Osteocyte (in vitro differentiated cells): ENCODE data around the gene ANKRD34A. TPM values are rescaled to one million over a fixed set of nuclear protein-coding genes. Genes with fewer than 3 reads are reported as not detected.

Experiments used
- DNase-seq: peaks from one replicate; pipeline ENCODE4 v3.0.0; 2021; ENCODE audit warnings: mixed read lengths; ENCODE audit not compliant: unreplicated experiment; ENCODE audit errors: extremely low spot score
- H3K27ac Mint-ChIP-seq: one replicate; pipeline ENCODE4 v1.8.0; 2021; ENCODE audit warnings: mild to moderate bottlenecking, mixed read lengths; ENCODE audit not compliant: unreplicated experiment
- H3K27me3 Mint-ChIP-seq: one replicate; pipeline ENCODE4 v1.8.0; 2021; ENCODE audit warnings: mixed read lengths; ENCODE audit not compliant: unreplicated experiment
- H3K36me3 Mint-ChIP-seq: one replicate; pipeline ENCODE4 v1.8.0; 2021; ENCODE audit warnings: mixed read lengths; ENCODE audit not compliant: unreplicated experiment
- H3K4me1 Mint-ChIP-seq: one replicate; pipeline ENCODE4 v1.8.0; 2021; ENCODE audit warnings: mixed read lengths; ENCODE audit not compliant: unreplicated experiment
- H3K4me3 Mint-ChIP-seq: one replicate; pipeline ENCODE4 v1.8.0; 2021; ENCODE audit warnings: mild to moderate bottlenecking, moderate library complexity, mixed read lengths; ENCODE audit not compliant: unreplicated experiment
- H3K9me3 Mint-ChIP-seq: one replicate; pipeline ENCODE4 v1.8.0; 2021; ENCODE audit warnings: mixed read lengths; ENCODE audit not compliant: unreplicated experiment
- CTCF ChIP-seq: fragments of 200-600 bp; sonication (generic); IDR thresholded peaks from 2 replicates; pipeline ENCODE4 v1.5.0; 2021; ENCODE audit warnings: antibody characterized with exemption, mild to moderate bottlenecking, moderate library complexity
- total RNA-seq: library from RNA; stranded (reverse); gene quantifications from 2 replicates; pipeline ENCODE4 v1.2.1, GENCODE V29; 2021

The ANKRD34A gene
- total RNA-seq, 1 donor from 2014 or later: 1.1 TPM

- no peaks in the 10 kb centered on the region for H3K27me3 Mint-ChIP-seq
- no peak for DNase-seq
- no peak for TF ChIP-seq CTCF
- H3K36me3 Mint-ChIP-seq: peaks cover 5% of the 10 kb centered on the region
- peak overlapping the region; percentile 89 for H3K4me3 Mint-ChIP-seq
- peaks cover 43% of the 10 kb centered on the region for H3K4me1 Mint-ChIP-seq
- peak overlapping the region; percentile 98 for H3K27ac Mint-ChIP-seq
- H3K9me3 Mint-ChIP-seq: peaks cover 4% of the 10 kb centered on the region
These were observed 857 bp upstream of the ANKRD34A start for GRCh38 chr1:145965119-145965744.

- Mint-ChIP-seq H3K4me3 (peak overlapping the region; percentile 89), H3K36me3 (peaks cover 5% of the 10 kb centered on the region), H3K4me1 (peaks cover 49% of the 10 kb centered on the region), H3K27me3 (no peaks in the 10 kb centered on the region), H3K27ac (peak overlapping the region; percentile 98), H3K9me3 (peaks cover 4% of the 10 kb centered on the region)
- DNase-seq: no peak
- no peak for TF ChIP-seq CTCF
These were observed 933 bp downstream of the ANKRD34A start for GRCh38 chr1:145963265-145964019.

DNA sequence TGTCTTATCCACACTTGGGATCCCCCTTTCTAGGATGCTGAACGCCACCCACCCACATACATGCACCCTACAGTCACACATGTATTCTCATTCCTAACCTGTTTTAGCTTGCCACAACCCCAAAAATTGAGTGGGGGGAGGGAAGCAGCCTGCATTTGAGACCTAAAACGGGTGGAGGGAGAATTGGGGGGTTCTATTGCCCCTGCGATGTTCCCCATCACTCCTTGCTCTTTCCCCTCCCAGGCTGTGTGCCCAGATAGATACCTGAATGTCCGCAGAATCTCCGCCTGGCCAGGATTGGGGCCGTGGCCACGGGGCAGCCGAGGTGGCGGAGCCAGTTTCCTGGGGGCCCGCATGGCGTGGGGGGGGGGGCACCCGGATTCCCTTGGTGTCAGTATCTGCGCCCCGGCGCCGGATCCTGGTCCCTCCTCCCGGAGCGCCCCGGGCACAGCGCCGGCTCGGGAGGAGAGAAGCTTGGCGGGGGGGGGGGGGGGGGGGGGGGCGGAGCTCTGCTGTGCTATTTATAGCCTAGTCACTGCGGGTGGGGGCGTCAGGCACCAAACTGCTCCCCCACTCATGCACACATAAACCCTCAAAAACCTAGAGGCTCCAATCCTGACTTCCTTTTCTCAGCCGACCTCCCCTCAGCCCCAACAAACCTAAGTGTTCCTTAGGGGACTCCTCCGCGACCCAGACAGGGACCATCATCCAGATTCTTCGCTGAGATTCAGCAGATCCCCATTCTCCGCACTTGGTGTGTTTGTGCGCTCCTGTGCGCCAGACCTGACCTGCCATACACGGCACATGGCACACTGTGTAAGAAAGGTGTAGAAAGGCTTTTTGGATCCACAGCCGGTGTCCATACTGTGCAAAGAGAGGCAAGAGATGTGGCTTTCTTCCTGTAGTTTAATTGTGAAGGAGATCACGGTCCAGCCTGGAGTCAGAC lies 1.9 kb downstream of the ANKRD34A start:
- Mint-ChIP-seq H3K9me3 (peaks cover 1% of the 10 kb centered on the region), H3K27ac (peak overlapping the region; percentile 98), H3K27me3 (no peaks in the 10 kb centered on the region), H3K4me1 (peaks cover 54% of the 10 kb centered on the region), H3K36me3 (no peaks in the 10 kb centered on the region), H3K4me3 (peak overlapping the region; percentile 85)
- no peak for DNase-seq
- no peak for TF ChIP-seq CTCF

DNA sequence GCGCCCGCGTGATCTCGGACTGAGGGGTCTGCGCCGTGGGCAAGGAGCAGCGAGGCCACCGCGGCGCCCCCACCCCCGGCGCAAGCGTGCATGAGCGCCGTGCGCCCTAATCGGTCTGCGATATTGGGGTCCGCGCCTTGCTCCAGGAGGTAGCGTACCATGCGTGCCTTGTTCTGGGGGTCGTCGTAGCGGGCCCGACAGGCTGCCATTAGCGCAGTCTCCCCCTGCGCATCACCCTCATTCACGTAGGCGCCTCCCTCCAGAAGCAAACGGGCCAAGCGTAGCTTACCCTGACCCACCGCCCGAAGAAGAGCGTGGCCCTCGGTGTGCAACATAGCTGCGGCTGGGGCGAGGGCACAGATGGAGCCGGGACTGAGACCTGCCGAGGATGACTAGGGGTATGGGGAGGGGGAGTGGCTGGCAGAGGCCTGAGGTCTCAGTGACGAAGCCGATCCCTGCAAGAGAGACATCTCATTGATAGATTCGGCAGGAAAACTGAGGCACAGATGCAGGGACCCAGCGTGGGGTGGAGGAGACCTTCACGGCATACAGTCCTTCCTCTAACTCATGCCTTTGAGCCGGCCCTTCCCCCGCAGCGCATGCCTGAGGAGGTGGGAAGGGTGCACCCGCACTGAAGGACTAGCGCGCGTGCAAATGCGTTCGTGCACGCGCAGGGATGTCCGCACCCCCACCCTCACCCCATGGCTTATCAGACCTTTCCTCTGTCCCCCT lies 2.8 kb downstream of the ANKRD34A start:
- H3K27ac Mint-ChIP-seq: peak overlapping the region; percentile 28
- no peak for DNase-seq
- no peaks in the 10 kb centered on the region for H3K36me3 Mint-ChIP-seq
- peak overlapping the region; percentile 85 for H3K4me3 Mint-ChIP-seq
- H3K27me3 Mint-ChIP-seq: no peaks in the 10 kb centered on the region
- no peak for TF ChIP-seq CTCF
- H3K4me1 Mint-ChIP-seq: peaks cover 58% of the 10 kb centered on the region
- no peaks in the 10 kb centered on the region for H3K9me3 Mint-ChIP-seq
